Stimulated activated CD8-positive, alpha-beta memory T cell treated with anti-CD3 and anti-CD28 coated beads, Interleukin-15, amount 100 ng/mL, for 1 hour (primary cell): Measurements from ENCODE around the gene PLCL1.

Experiments
- DNase-seq: peaks from one replicate; pipeline ENCODE4 v3.0.0-alpha.2; 2020; ENCODE audit warnings: low read depth

Gene PLCL1

GRCh38 chr2:198116756-198117155 is 312.4 kb downstream of the PLCL1 start:
- DNase-seq, result no peak

GRCh38 chr2:198117406-198118041 is 313.1 kb downstream of the PLCL1 start:
- no peak for DNase-seq

- peak; percentile 2 for DNase-seq
Observed at GRCh38 chr2:198127627-198128026, 323.2 kb downstream of the PLCL1 start.

GRCh38 chr2:198129609-198130008 is 325.2 kb downstream of the PLCL1 start:
- no peak for DNase-seq

- DNase-seq, result no peak
Observed at GRCh38 chr2:198134293-198134955, 330.0 kb downstream of the PLCL1 start.

GRCh38 chr2:198135481-198135934 is 331.1 kb downstream of the PLCL1 start:
- DNase-seq, result no peak

- no peak for DNase-seq
Observed at GRCh38 chr2:198136142-198136541, 331.7 kb downstream of the PLCL1 start.

- DNase-seq, result no peak
Observed at GRCh38 chr2:198137733-198138132, 333.3 kb downstream of the PLCL1 start.

- no peak for DNase-seq
Observed at GRCh38 chr2:198141726-198142125, 337.3 kb downstream of the PLCL1 start.

GRCh38 chr2:198143156-198143555 is 338.8 kb downstream of the PLCL1 start:
- no peak for DNase-seq

- DNase-seq, result no peak
Observed at GRCh38 chr2:198143793-198144192, 339.4 kb downstream of the PLCL1 start.

GRCh38 chr2:198144660-198145059 is 340.3 kb downstream of the PLCL1 start:
- no peak for DNase-seq

GRCh38 chr2:198146346-198146940 is 342.1 kb downstream of the PLCL1 start:
- no peak for DNase-seq

GRCh38 chr2:198157314-198157713 is 352.9 kb downstream of the PLCL1 start:
- no peak for DNase-seq

- no peak for DNase-seq
Observed at GRCh38 chr2:198161151-198161550, 356.8 kb downstream of the PLCL1 start.

GRCh38 chr2:198162276-198162675 is 357.9 kb downstream of the PLCL1 start:
- no peak for DNase-seq

- DNase-seq, result no peak
Observed at GRCh38 chr2:198164843-198165242, 360.4 kb downstream of the PLCL1 start.

GRCh38 chr2:198165289-198165688 is 360.9 kb downstream of the PLCL1 start:
- DNase-seq, result no peak

- DNase-seq, result no peak
Observed at GRCh38 chr2:198167346-198167745, 363.0 kb downstream of the PLCL1 start.

- DNase-seq, result no peak
Observed at GRCh38 chr2:198168651-198169050, 364.3 kb downstream of the PLCL1 start.

- DNase-seq, result no peak
Observed at GRCh38 chr2:198173242-198173641, 368.8 kb downstream of the PLCL1 start.

GRCh38 chr2:198173864-198174263 is 369.5 kb downstream of the PLCL1 start:
- DNase-seq, result no peak

GRCh38 chr2:198175271-198175670 is 370.9 kb downstream of the PLCL1 start:
- DNase-seq, result no peak
